MG63 (cell line): Measurements from ENCODE around the gene PSORS1C2. TPM values are rescaled to one million over a fixed set of nuclear protein-coding genes. Genes with fewer than 3 reads are reported as not detected.
"Not testable (repeated sequence)": the region's sequence is repeated elsewhere in the genome, so short reads cannot be mapped to it uniquely, and the experiment has no call there.

ENCODE experiments used
- DNase-seq: peaks from one replicate; pipeline ENCODE4 v3.0.0-alpha.2; 2020
- H3K27me3 ChIP-seq: fragments of 250-450 bp; sonication (Bioruptor Pico); 2 replicates; pipeline ENCODE4 v1.5.1; 2020; ENCODE audit warnings: mild to moderate bottlenecking, moderate library complexity
- H3K36me3 ChIP-seq: fragments of 250-450 bp; sonication (Bioruptor Pico); 2 replicates; pipeline ENCODE4 v1.5.1; 2020; ENCODE audit warnings: mild to moderate bottlenecking, moderate library complexity
- H3K4me3 ChIP-seq: fragments of 250-450 bp; sonication (Bioruptor Pico); 2 replicates; pipeline ENCODE4 v1.5.1; 2020; ENCODE audit warnings: mild to moderate bottlenecking, moderate library complexity
- H3K9me3 ChIP-seq: fragments of 250-450 bp; sonication (Bioruptor Pico); 2 replicates; pipeline ENCODE4 v1.5.1; 2020; ENCODE audit warnings: mild to moderate bottlenecking, moderate library complexity
- total RNA-seq: library from RNA; depleted of rRNA; stranded (reverse); fragments of >200 nt; shearing (Covaris generic); gene quantifications from 2 replicates; pipeline ENCODE4 v1.2.3, GENCODE V29; 2014; ENCODE audit warnings: low replicate concordance; rRNA removed

The PSORS1C2 gene
- total RNA-seq, result not detected in 2 replicates

DNA sequence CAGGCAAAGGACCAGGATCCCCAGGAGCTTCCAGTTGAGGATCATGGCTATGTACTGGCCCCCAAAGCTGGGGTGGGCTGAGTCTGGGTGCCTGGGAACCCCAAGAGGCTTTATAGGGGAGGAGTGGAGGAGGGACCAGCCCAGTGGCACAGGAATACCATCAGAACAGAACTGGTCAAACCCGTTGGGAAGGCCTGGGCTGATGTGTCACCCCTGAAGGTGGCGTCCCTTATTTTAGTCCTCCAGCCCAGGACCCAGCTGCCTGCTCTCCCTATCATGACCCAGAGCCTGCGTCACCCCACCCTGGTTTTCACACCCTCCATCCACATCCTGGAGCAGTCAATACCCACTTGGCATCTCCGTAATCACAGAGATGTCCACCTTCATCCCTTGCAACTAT lies at the start of gene PSORS1C2:
TSS of gene PSORS1C2 (minus strand) at position 85 of the 400 bp plus-strand sequence. CDS start at position 45, 40 bp downstream.
- no peaks in the 10 kb centered on the region; the same call in 1 of the 2 replicates for H3K36me3 ChIP-seq
- no peaks in the 10 kb centered on the region for H3K9me3 ChIP-seq
- no peak within 1 kb of the TSS for H3K4me3 ChIP-seq
- DNase-seq, result no peak
- H3K27me3 ChIP-seq, result no peaks in the 10 kb centered on the region

GRCh38 chr6:31187780-31188194 lies 48.9 kb upstream of the PSORS1C2 start:
- Histone ChIP-seq H3K36me3 (no peaks in the 10 kb centered on the region), H3K4me3 (no peak overlapping the region), H3K27me3 (no peaks in the 10 kb centered on the region), H3K9me3 (no peaks in the 10 kb centered on the region)
- DNase-seq, result no peak

GRCh38 chr6:31186052-31186734 lies 47.3 kb upstream of the PSORS1C2 start:
- DNase-seq, result peak; percentile 86
- H3K36me3 ChIP-seq, result no peaks in the 10 kb centered on the region
- no peaks in the 10 kb centered on the region for H3K27me3 ChIP-seq
- H3K9me3 ChIP-seq, result no peaks in the 10 kb centered on the region
- peak overlapping the region; percentile 51 for H3K4me3 ChIP-seq

DNA sequence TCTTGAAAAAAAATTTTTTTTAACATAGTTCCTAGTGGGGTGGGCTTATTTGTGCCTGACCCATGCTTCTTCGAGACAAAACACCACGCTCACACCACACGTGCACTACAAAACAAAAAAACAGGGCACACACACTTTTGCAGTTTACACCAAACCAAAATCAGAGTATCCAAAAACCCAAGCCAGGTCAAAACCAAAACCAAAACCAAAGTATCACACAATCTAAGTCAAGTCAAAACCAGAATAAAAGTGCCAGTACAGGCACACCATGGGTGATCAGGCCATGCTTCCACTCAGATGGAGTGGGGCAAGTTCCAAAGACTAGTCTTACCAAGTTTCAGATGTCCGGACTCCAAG lies 46.8 kb upstream of the PSORS1C2 start:
- not testable (repeated sequence) for H3K36me3 ChIP-seq, H3K9me3 ChIP-seq, H3K27me3 ChIP-seq, DNase-seq
- H3K4me3 ChIP-seq, result peak overlapping the region; percentile 51

- DNase-seq, H3K36me3 ChIP-seq, H3K27me3 ChIP-seq, H3K9me3 ChIP-seq, H3K4me3 ChIP-seq: not testable (repeated sequence)
These were observed 45.0 kb upstream of the PSORS1C2 start for GRCh38 chr6:31183859-31184258.

DNA sequence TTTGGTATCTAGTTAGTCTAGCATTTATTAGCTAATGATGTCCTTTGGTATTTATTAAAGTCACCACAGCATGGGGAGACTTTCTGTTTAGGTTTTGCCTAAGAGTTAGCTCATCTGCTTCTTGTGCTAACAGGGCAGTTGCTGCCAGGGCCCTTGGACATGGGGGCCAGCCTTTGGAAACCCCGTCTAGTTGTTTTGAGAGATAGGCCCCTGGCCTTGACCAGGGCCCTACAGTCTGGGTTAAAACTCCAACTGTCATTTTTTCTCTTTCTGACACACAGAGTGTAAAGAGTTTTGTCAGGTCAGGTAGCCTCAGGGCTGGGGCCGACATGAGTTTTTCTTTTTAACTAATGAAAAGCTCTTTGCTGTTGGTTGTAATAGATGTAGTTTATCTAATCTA lies 44.4 kb upstream of the PSORS1C2 start:
- not testable (repeated sequence) for H3K36me3 ChIP-seq, H3K27me3 ChIP-seq, H3K4me3 ChIP-seq, DNase-seq, H3K9me3 ChIP-seq

DNA sequence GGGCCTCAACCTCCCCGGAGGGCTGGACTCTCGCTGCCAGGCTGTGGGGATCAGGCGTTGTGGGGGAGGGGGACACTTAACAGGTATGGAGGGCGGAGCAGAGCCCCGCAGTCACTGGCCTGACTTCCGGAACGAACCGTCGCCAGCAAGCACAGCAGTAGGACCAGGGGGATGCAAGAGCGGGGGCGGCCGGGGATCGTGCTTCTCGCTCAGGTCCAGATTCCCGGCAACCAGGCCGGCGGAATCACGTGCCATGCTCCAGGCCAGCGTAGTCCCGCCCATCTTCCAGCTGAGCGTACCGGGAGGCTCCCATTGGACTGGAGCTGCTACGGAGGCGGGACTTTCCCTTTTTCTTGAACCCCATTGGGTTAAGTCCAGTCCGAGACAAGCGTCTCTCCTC lies 41.6 kb upstream of the PSORS1C2 start:
- Histone ChIP-seq H3K27me3 (no peaks in the 10 kb centered on the region), H3K36me3 (no peaks in the 10 kb centered on the region), H3K4me3 (no peak overlapping the region), H3K9me3 (no peaks in the 10 kb centered on the region)
- DNase-seq, result no peak

DNA sequence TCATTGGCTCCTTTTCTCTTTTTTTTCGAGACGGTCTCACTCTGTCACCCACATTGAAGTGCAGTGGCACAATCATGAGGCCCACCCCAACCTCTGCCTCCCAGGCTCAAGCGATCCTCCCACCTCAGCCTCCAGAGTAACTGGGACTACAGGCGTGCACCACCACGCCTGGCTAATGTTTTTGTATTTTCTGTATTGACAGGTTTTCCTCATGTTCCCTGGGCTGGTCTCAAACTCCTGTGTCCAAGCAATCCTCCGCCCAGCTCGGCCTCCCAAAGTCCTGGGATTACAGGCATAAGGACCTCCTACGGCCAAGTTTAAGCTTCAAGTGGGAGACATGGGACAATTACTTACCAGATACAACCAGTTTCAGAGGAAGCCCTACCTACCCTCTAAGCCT lies 41.0 kb upstream of the PSORS1C2 start:
- Histone ChIP-seq H3K36me3 (no peaks in the 10 kb centered on the region), H3K27me3 (no peaks in the 10 kb centered on the region), H3K4me3 (no peak overlapping the region), H3K9me3 (no peaks in the 10 kb centered on the region)
- DNase-seq, result no peak

GRCh38 chr6:31179042-31179386 lies 40.1 kb upstream of the PSORS1C2 start:
- Histone ChIP-seq H3K9me3 (no peaks in the 10 kb centered on the region), H3K4me3 (no peak overlapping the region), H3K36me3 (no peaks in the 10 kb centered on the region), H3K27me3 (no peaks in the 10 kb centered on the region)
- no peak for DNase-seq

DNA sequence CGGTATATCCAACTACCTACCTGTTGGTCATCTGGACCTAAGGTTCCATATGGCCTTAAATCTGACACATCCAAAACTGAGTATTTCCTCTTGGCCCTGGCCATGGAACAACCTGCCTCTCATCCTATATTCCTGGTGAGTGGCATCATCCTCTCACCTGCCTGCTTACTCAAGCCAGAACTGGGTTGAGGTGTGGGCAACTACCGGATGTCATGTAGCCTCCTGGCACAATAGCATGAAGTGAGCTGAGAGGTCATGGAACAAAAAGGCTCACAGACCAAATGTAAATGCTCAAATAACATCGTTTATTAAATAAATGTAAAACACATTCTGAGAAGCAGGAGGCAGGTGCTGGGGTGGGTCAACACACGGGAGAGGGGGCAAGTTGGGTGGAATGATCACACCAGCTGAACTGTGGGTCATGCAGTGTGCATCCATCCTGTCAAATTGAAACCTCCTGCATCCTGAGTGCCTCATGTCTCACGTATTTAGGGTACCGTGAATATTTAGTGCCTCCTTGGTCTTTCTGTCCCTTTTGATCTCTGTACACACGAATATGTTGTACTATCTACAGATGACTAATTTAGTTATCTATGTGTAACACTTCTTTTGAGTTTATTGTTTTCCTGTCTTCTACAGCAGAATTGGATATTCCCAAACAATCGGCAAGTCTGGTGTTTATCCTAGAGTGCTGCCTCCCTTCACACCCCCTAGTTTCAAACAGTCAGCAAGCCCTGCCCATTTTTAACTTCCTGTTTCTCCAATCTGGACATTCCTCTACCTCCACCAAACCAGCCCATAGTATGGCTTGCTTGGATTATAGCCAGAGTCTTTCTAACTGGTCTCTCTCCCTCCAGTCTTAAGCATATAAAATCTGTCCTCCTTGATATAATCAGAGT lies 39.5 kb upstream of the PSORS1C2 start:
- H3K27me3 ChIP-seq, result no peaks in the 10 kb centered on the region
- H3K36me3 ChIP-seq, result no peaks in the 10 kb centered on the region
- no peak for DNase-seq
- H3K9me3 ChIP-seq, result no peaks in the 10 kb centered on the region
- no peak overlapping the region for H3K4me3 ChIP-seq

DNA sequence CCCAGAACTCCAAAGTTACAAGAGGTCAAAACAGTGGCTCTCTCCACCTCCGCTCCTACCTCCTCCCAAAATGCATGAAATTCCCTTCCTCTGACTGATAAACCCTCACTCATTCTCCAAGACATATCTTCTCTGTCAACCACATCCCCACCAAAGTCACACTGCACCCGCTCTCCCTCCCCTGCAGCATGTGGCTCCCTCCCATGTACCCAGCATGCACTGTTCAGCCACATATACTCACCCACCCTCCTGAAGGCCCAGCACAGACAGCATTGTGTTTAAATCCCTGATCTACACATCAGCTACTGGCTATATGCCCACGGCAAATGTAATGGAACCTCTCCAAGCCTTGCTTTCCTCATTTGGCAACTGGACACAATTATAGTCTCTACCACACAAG lies 37.1 kb upstream of the PSORS1C2 start:
- H3K4me3 ChIP-seq, result no peak overlapping the region
- H3K9me3 ChIP-seq, result no peaks in the 10 kb centered on the region
- DNase-seq, result peak; percentile 26
- H3K27me3 ChIP-seq, result no peaks in the 10 kb centered on the region
- no peaks in the 10 kb centered on the region for H3K36me3 ChIP-seq

DNA sequence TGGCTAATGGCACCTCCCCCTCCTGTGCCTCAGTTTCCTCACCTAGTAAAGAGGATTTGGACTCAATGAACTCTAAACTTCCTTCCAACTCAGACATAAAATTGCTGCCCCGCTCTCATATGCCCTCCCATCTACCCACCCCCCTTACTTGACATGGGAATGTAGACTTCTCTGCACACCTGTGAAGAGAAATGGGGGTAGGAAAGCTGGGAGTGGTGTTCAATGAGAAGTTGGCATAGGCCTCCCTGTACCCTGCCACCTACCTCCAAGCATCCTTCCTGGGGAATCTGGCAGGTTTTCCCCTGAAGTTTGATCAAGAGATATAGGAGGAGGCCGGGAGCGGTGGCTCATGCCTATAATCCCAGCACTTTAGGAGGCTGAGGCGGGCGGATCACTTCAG lies 35.5 kb upstream of the PSORS1C2 start:
- H3K4me3 ChIP-seq, result no peak overlapping the region
- no peaks in the 10 kb centered on the region for H3K9me3 ChIP-seq
- H3K27me3 ChIP-seq, result no peaks in the 10 kb centered on the region
- H3K36me3 ChIP-seq, result no peaks in the 10 kb centered on the region
- no peak for DNase-seq

GRCh38 chr6:31173406-31173805 lies 34.5 kb upstream of the PSORS1C2 start:
- Histone ChIP-seq H3K4me3 (no peak overlapping the region), H3K36me3 (no peaks in the 10 kb centered on the region), H3K27me3 (no peaks in the 10 kb centered on the region), H3K9me3 (no peaks in the 10 kb centered on the region)
- no peak for DNase-seq

DNA sequence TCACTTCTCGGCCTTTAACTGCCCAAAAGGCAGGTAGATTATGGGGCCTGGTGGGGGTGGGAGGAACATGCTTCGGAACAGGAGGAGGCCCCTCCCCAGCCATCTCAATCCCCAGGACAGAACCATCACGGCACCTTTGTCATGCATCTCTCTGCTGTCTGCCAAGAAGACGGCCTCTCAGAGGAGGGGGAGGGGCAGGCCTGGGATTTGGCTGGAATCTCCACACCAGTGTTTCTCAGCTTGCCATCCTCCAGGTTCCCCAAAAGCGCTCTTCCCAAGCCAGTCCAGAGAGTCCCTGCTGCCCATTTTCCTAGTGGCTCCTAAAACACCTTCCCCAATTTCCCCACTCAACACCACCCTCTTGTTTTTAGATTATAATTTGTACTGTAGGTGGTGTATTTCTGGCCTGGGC lies 34.1 kb upstream of the PSORS1C2 start:
- H3K36me3 ChIP-seq, result no peaks in the 10 kb centered on the region
- H3K9me3 ChIP-seq, result no peaks in the 10 kb centered on the region
- H3K27me3 ChIP-seq, result no peaks in the 10 kb centered on the region
- no peak overlapping the region for H3K4me3 ChIP-seq
- no peak for DNase-seq

GRCh38 chr6:31171931-31172905 lies 33.4 kb upstream of the PSORS1C2 start:
- Histone ChIP-seq H3K27me3 (no peaks in the 10 kb centered on the region), H3K9me3 (no peaks in the 10 kb centered on the region), H3K4me3 (no peak overlapping the region), H3K36me3 (no peaks in the 10 kb centered on the region)
- DNase-seq, result no peak

- H3K36me3 ChIP-seq, result no peaks in the 10 kb centered on the region
- no peak overlapping the region for H3K4me3 ChIP-seq
- DNase-seq, result no peak
- no peaks in the 10 kb centered on the region for H3K9me3 ChIP-seq
- no peaks in the 10 kb centered on the region for H3K27me3 ChIP-seq
These were observed 32.3 kb upstream of the PSORS1C2 start for GRCh38 chr6:31170987-31171671.

- no peak within 1 kb of the TSS for H3K4me3 ChIP-seq
- no peaks in the 10 kb centered on the region for H3K27me3 ChIP-seq
- H3K36me3 ChIP-seq, result no peaks in the 10 kb centered on the region
- no peak for DNase-seq
- no peaks in the 10 kb centered on the region for H3K9me3 ChIP-seq
These were observed 31.7 kb upstream of the PSORS1C2 start, which contains the start of gene POU5F1 for GRCh38 chr6:31170600-31170881. Gene POU5F1 (minus strand): TSS chr6:31170682. CDS start chr6:31170620, 62 bp downstream.
